Measurements from ENCODE around the gene CNTN1. TPM values are rescaled to one million over a fixed set of nuclear protein-coding genes. Genes with fewer than 3 reads are reported as not detected.

CNTN1 gene
- total and polyA plus RNA-seq, 2 donors (not counting 1 experiment from before 2014, with no cell fraction given) = not detected

DNA sequence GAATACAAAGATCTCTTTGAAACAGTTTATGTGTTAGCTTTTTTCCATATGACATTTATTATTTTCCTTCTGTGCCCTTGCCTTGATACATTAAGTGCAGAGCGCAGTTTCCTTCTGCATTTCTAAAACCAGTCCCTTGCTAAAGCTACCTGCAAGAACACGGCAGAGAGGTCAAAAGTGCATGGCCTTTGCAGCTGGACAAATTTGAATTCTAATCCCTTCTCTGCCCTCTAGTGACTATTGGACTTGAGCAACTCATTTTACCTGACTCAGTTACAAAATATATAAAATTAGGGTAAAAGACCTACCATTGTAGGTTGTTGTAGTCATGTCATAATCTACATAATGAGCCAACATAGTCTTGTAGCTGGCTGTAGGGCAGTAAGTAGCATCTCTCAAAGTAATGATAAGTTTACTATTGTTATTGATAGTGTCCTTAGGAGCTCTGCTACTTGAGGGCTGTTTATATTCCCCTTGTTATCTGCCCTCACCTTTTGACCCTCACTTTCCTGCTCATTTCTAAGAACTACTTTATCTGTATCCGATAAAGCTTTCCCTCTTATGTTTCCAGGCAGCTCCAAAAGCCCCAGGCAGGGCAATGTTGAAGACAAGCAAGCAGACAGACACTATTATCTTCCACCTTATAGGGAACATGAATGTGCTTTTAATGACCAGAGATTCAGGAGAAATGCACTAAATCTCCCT, 375.9 kb downstream of the CNTN1 start:
- Histone ChIP-seq H3K79me2 (ENCODE audit: control insufficient read depth, insufficient read depth, low read length) (no peaks in the 10 kb centered on the region), H3K4me3 (ENCODE audit: control extremely low read depth in 1 of 5, extremely low read depth in 1 of 5, insufficient read depth in 1 of 5, low read depth in 2 of 5, low read length in 4 of 5) (no peak overlapping the region), H3K27me3 (replicated peaks in 1 of 4; ENCODE audit: control extremely low read depth in 1 of 4, control insufficient read depth in 3 of 4, insufficient read depth in 4 of 4, low read length in 3 of 4) (no peaks in the 10 kb centered on the region), H3K36me3 (replicated peaks in 1 of 2; ENCODE audit: control extremely low read depth in 1 of 2, control insufficient read depth in 1 of 2, extremely low read depth in 1 of 2, insufficient read depth in 2 of 2, low read length in 1 of 2) (no peaks in the 10 kb centered on the region), H4K20me1 (ENCODE audit: control insufficient read depth, insufficient read depth, low read length, poor library complexity, severe bottlenecking) (no peaks in the 10 kb centered on the region), H3K9ac (ENCODE audit: low read length) (no peak overlapping the region), H3K4me1 (ENCODE audit: control insufficient read depth in 2 of 2, insufficient read depth in 2 of 2, low read length in 2 of 2) (no peaks in the 10 kb centered on the region), H2AFZ (ENCODE audit: insufficient read depth, low read depth, low read length, poor library complexity, severe bottlenecking) (no peak overlapping the region), H3K9me3 (ENCODE audit: control extremely low read depth in 1 of 3, control insufficient read depth in 2 of 3, insufficient read depth in 1 of 3, low read length in 2 of 3) (no peaks in the 10 kb centered on the region), H3K27ac (ENCODE audit: low read length in 2 of 2) (no peak overlapping the region), H3K4me2 (replicated peaks; ENCODE audit: low read depth, low read length, poor library complexity, severe bottlenecking) (no peak overlapping the region)
- 0% methylated on average over 1 of the region's 3 CpGs for WGBS (ENCODE audit: insufficient coverage)
- H3K9me3 Mint-ChIP-seq (ENCODE audit: insufficient read depth) = no peaks in the 10 kb centered on the region
- no peaks in the 10 kb centered on the region for H3K27me3 Mint-ChIP-seq
- no peak overlapping the region for H3K27ac Mint-ChIP-seq
- DNase-seq = no peak
- ChIA-PET CTCF (no interaction called here), POLR2A (no interaction called here)
- ATAC-seq (ENCODE audit: low read depth) = no peak
- no peaks in the 10 kb centered on the region for H3K4me1 Mint-ChIP-seq
- no peak overlapping the region for H3K4me3 Mint-ChIP-seq
- intact Hi-C loops (cut with micrococcal nuclease) = no loop called here
- TF ChIP-seq EZH2 (IDR thresholded peaks at IDR 0.05; ENCODE audit: borderline replicate concordance, insufficient read depth, low read depth, low read length, poor library complexity, severe bottlenecking) = no peak
- TF ChIP-seq, protein P1, sequence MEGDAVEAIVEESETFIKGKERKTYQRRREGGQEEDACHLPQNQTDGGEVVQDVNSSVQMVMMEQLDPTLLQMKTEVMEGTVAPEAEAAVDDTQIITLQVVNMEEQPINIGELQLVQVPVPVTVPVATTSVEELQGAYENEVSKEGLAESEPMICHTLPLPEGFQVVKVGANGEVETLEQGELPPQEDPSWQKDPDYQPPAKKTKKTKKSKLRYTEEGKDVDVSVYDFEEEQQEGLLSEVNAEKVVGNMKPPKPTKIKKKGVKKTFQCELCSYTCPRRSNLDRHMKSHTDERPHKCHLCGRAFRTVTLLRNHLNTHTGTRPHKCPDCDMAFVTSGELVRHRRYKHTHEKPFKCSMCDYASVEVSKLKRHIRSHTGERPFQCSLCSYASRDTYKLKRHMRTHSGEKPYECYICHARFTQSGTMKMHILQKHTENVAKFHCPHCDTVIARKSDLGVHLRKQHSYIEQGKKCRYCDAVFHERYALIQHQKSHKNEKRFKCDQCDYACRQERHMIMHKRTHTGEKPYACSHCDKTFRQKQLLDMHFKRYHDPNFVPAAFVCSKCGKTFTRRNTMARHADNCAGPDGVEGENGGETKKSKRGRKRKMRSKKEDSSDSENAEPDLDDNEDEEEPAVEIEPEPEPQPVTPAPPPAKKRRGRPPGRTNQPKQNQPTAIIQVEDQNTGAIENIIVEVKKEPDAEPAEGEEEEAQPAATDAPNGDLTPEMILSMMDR (IDR thresholded peaks at IDR 0.05) = no peak

GRCh38 chr12:41073633-41074472, 381.6 kb downstream of the CNTN1 start:
- intact Hi-C loops (cut with micrococcal nuclease) = no loop called here
- Mint-ChIP-seq H3K27me3 (no peaks in the 10 kb centered on the region), H3K4me1 (no peaks in the 10 kb centered on the region), H3K4me3 (no peak overlapping the region), H3K27ac (no peak overlapping the region), H3K9me3 (ENCODE audit: insufficient read depth) (no peaks in the 10 kb centered on the region)
- ChIA-PET CTCF (no interaction called here), POLR2A (no interaction called here)
- H3K4me2 ChIP-seq (replicated peaks; ENCODE audit: low read depth, low read length, poor library complexity, severe bottlenecking) = no peak overlapping the region
- no peak overlapping the region for H3K27ac ChIP-seq (ENCODE audit: low read length in 2 of 2)
- no peak for ATAC-seq (ENCODE audit: low read depth)
- H3K27me3 ChIP-seq (replicated peaks in 1 of 4; ENCODE audit: control extremely low read depth in 1 of 4, control insufficient read depth in 3 of 4, insufficient read depth in 4 of 4, low read length in 3 of 4) = no peaks in the 10 kb centered on the region
- H3K36me3 ChIP-seq (replicated peaks in 1 of 2; ENCODE audit: control extremely low read depth in 1 of 2, control insufficient read depth in 1 of 2, extremely low read depth in 1 of 2, insufficient read depth in 2 of 2, low read length in 1 of 2) = no peaks in the 10 kb centered on the region
- H3K9ac ChIP-seq (ENCODE audit: low read length) = no peak overlapping the region
- DNase-seq = no peak
- no peak for TF ChIP-seq EZH2 (IDR thresholded peaks at IDR 0.05; ENCODE audit: borderline replicate concordance, insufficient read depth, low read depth, low read length, poor library complexity, severe bottlenecking)
- TF ChIP-seq, protein P1 (IDR thresholded peaks at IDR 0.05) = no peak
- no peak overlapping the region for H3K4me3 ChIP-seq (ENCODE audit: control extremely low read depth in 1 of 5, extremely low read depth in 1 of 5, insufficient read depth in 1 of 5, low read depth in 2 of 5, low read length in 4 of 5)
- no peaks in the 10 kb centered on the region for H3K79me2 ChIP-seq (ENCODE audit: control insufficient read depth, insufficient read depth, low read length)
- no peaks in the 10 kb centered on the region for H3K9me3 ChIP-seq (ENCODE audit: control extremely low read depth in 1 of 3, control insufficient read depth in 2 of 3, insufficient read depth in 1 of 3, low read length in 2 of 3)
- no peak overlapping the region for H2AFZ ChIP-seq (ENCODE audit: insufficient read depth, low read depth, low read length, poor library complexity, severe bottlenecking)
- no peaks in the 10 kb centered on the region for H4K20me1 ChIP-seq (ENCODE audit: control insufficient read depth, insufficient read depth, low read length, poor library complexity, severe bottlenecking)
- H3K4me1 ChIP-seq (ENCODE audit: control insufficient read depth in 2 of 2, insufficient read depth in 2 of 2, low read length in 2 of 2) = no peaks in the 10 kb centered on the region
- WGBS (ENCODE audit: insufficient coverage) = 88% methylated on average over 5 of the region's 5 CpGs
